Stimulated activated CD4-positive, alpha-beta T cell treated with anti-CD3 and anti-CD28 coated beads, Interleukin-2, amount 100 ng/mL, for 48 hours (primary cell): Measurements from ENCODE around the gene AGTRAP.
A peak's percentile ranks its signal among the peaks of the same experiment; 100 is the strongest.

ENCODE experiments used
- DNase-seq, 2 donors: peaks; one replicate each; pipeline ENCODE4 v3.0.0-alpha.2; 2020

The AGTRAP gene

DNA sequence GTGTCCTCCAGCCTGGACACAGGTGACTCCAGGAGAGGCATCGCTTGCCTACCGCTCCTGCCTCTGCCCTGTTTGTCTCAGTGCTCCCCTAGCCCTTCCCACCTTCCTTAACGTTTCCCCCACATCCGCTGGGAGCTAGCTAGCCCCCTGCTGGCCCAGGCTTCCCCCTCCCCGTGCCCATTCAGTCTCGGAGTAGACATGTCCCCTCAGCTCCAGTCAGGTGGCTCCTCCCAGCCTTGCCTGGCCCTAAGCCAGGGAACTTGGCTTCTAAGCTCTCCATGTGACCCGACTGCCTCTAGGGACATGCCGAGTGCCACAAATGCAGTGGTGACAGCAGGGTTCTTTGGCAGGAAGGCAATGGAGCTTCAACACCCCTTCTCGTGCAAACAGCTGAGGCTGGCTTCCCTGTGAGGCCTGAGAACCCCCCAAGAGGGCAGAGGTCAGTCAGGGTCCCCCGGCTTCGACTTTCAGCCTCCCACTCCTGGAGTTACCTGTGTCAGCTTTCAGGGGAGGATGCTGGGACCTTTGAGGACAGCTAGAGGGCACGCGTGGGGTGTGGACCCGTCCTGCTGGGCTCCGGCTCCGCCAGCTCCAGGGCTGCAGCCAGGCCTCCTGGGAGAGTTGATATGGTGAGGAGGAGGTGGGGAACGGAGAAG is 28.2 kb upstream of the AGTRAP start:
- DNase-seq, result no peak

DNA sequence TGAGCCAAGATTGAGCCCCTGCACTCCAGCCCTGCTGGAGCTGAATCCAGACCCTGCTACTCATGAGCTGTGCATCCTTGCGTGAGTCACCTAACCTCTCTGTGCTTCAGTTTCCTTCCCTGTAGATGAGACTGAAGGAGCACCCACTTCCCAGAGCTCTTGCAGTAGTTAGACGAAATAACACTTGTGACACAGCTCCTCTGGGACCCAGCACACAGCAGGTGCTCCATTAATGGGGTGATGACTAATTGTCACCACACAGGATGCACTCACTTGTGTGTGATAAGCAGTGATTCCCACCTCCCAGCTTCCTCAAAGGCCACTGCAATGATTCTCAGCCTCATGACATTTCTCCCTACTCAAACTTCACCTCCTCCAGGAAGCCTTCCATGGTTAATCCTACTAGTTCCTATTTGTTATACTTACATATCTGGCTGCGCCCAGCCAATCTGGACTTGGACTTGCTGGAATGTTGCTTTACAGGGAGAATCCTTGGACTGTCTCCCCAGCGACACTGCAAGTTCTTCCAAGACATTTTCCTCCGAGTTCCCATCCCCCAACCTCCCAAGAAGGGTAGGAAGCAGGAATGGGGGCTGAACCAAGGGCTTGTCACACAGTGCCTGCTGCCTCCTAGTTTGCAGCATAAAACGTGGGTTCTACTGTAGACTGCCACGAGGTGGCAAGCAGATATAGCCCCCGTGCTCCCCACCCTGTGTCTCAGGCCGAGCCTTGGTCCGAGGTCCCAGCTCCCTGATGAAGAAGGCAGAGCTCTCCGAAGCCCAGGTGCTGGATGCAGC is 27.2 kb upstream of the AGTRAP start:
- DNase-seq, result no peak

DNA sequence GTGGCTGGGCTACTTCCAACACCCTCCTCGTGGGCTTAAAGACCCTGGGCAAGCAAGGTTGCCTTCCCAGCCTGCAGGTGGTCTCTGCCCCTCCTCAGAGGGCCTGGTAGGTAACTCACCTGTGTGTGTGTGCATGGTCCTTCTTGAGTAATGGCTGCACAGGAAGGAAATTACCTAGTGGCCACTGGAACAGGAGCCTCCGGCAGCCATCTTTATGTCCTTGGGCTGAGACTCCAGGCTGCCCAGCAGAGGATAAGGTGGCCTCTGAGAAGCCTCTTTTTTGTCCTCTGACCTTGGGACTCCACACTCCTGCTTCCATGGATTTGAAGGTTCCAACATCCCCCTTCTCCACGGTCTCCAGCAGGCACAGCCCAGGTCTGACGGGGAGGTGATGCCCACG is 24.4 kb upstream of the AGTRAP start:
- DNase-seq, result no peak

DNA sequence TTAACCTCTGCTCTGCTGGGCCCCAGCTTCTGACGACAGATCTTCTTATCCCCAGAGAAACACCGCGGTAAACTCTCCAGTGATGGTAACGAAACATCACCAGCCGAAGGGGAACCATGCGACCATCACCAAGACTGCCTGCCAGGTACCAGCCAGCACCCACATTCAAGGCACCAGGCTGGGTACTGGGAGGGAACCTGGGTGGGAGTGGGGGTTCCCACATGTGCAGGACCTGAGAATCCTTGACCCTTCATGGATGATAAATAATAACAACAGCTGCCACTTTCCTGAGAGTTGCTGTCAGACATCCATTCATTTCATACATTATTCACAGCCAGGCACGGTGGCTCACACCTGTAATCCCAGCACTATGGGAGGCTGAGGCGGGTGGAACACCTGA is 23.7 kb upstream of the AGTRAP start:
- DNase-seq, result no peak

DNA sequence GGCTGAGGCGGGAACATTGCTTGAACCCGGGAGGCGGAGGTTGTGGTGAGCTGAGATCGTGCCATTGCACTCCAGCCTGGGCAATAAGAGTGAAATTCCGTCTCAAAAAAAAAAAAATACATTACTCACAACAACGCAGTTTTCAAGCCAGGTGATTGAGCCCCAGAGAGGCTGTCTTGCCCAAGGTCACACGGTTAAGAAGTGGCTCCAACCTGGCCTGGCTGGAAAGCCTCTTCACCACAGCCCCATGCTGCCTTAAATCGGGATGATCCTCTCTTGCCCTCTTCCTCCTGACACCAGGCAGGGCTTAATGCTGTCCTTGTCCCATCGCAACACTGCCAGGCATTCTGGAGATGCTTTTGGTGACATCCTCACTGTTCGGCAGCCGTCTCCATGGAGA is 22.8 kb upstream of the AGTRAP start:
- no peak for DNase-seq

DNA sequence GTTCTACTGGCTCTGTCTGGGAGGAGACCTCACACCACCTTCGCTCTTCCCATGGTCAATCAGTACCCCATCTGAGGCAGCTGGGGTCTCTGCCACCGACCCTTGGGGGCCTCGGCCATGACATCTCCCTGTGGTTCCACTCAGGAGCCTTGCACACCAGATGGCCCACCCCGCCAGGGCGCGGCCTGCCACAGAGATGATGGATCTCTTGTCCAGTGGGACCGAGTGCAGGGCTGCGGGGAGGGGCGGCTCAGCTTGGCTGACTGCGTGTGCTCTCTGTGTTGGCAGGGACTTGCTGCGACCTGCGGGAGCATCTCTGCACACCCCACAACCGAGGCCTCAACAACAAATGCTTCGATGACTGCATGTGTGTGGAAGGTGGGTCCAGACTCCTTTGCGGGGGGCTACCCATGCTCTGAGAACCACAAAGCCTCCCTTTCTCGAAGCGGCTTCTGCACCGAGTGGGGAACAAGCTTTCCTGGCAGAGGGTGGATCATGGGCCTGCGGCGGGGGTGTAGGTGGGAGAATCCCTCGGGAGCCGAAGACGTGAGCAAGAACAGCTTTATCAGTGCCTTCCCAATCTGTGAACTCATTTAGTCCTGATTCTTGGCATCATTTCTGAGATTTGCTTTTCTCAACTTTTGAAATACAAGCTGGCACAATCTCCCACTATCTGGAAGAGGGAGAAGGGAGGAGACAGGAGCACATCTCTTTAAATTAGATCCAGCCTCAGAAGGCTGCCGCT is 20.9 kb upstream of the AGTRAP start:
- no peak for DNase-seq

DNA sequence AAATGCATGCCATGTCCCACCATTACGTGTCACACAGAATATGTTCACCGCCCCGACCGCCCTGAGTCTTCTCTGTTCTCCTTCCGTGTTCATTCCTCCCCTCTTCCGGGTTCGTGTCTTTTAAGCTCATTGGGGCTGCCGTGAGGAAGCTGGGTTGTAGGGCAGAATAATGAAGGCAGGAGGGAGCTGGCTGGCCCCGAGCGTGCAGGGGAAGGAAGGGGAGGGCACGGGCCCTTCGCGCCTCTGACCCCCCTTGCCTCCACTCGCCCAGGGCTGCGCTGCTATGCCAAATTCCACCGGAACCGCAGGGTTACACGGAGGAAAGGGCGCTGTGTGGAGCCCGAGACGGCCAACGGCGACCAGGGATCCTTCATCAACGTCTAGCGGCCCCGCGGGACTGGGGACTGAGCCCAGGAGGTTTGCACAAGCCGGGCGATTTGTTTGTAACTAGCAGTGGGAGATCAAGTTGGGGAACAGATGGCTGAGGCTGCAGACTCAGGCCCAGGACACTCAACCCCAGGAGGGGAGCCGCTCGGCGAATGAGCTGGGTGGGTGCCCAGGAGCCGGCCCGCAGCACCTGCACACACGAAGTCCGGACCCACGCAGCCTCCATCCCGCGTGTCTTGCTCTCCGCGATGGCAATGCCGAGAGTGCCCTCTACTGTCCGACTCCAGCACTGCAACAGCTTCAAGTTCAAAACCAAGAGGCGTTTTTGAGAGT is 16.5 kb upstream of the AGTRAP start:
- peak; percentile 82 to 87 for DNase-seq

DNA sequence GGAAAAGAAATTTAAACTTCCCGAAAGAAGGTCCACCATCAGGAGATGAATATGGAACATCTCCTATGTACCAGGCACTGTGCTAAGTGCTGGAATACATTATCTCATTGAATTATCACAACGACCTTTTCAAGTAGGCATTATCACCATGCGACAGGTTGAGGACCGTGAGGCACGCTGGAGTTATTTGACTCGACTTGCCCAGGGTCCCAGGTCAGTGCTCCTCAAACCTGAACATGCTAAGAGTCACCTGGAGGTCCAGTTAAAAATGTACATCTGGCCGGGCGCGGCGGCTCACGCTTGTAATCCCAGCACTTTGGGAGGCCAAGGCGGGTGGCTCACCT is 15.9 kb upstream of the AGTRAP start:
- no peak for DNase-seq

DNA sequence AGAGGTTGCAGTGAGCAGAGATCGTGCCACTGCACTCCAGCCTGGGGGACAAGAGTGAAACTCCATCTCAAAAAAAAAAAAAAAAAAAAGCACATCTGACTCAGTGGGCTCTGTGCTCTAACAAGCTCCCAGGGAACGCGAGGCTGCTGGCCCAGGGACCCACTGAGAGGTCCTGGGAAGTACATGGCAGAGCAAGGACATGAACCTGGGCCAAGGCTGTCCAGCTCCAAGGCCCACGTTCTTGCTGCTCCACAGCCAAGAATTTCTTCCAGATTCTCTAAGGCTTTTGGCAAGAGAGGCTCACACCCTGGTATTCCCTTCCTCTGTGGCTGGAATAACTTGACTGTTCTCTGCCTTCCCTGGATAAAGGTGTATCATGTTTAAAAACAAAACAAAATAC is 15.4 kb upstream of the AGTRAP start:
- DNase-seq, result no peak

DNA sequence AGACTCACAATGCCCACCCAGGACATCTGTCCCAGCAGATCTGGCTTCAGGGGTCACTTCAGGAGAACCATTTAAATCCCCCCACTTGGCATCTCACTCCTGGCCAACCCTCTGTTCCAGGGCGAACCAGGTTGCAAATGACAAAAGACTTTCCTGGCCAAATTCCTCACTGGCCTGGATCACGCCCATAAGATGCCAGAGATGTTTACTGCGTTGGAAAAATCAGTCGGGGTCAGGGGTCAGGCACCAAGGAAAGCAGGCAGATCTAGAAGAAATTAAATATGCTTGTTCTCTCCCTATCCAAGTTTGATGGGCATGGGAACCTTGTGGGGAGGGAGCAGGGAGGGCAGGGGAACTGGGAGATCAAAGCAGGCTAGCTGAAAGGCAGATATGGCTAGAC is 14.6 kb upstream of the AGTRAP start:
- no peak for DNase-seq

DNA sequence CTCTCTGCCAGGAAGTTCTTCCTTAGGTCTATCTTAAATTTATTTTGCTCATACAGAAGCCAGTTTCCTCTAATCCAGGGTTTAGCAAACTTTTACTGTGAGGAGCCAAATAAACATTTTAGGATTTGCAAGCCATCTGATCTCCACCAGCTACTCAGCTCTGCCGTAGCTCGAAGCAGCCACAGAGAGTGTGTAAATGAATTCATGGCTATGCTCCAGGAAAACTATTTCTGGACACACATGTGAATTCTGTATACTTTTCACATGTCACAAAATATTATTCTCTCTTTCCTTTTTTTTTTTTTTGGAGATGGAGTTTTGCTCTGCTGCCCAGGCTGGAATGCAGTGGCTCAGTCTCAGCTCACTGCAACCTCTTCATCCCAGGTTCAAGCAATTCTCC is 13.4 kb upstream of the AGTRAP start:
- DNase-seq, result no peak

DNA sequence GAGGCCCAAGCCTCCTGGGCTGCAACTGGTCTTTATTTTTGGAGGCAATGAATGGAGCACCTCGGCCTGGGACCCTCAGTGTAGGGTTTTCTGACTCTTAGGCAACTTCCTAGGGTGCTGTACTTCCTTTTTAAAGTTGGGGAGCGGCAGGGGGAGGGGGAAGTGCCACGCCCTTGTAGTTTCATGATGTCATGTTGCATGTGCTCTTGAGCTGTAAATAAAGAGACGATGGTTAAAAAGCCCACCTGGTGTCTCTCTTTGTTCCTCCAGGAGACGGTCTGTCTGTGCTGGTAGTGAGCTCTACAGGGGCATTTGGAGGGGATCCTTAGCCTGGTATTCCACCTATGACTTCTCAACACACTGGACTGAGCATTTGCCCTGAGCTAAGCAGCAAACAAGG is 10.3 kb upstream of the AGTRAP start:
- no peak for DNase-seq

DNA sequence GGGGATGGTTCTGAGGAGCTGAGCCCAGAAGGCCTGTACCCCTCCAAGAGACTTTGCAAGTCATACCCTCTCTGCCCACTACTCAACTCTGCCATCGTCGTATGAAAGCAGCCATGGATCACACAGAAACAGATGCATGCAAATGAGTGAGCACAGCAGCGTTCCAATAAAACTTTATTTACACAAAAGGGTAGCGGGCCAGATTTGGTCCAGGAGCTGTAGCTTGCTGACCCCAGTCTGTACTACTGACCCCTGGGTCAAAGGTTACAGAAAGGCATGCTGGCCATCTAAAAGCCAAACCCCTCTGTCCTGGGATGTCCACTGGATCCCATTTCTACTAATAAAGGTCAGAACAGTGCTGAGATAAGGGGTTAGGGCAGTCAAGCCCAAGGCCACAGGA is 8.8 kb upstream of the AGTRAP start:
- DNase-seq, result no peak

DNA sequence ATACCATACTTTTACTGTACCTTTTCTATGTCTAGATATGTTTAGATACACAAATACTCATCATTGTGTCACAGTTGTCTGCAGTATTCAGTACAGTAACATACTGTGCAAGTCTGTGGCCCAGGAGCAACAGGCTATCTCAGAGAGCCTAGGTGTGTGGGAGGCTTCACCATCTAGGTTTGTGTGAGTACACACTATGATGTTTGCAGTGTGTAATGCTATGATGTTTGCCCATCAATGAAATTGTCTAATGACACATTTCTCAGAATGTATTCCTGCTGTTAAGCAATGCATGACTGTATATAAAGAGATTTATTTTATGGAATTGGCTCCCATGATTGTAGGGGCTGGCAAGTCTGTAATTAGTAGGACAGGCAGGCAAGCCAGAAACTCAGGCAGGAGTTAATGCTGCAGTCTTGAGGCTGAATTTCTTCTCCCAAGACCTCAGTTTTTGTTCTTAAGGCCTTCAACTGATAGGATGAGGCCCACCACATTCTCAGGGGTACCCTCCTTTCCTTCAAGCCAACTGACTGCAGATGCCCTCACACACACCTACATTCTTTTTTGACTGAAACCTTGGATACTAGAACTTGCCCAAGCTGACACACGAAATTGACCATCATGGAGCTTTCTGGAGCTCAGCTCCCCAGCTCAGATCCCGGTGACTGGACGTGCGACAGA is 7.7 kb upstream of the AGTRAP start:
- DNase-seq, result no peak

DNA sequence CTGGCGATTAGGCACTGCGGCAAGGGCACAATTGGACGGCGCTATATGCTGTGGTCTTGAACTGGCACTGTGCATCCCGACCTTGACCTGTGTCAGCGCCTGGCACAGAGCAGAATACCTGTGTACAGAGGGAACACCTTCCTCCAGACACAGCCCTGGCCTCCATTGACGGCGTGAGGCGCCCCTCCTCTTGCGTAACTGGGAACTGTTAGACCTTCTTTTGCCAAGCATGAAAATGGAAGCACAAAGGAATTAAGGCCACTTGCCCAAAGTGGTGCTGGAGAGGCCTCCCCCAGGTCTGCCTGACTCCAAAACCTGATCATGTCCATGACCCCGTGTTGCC is 6.8 kb upstream of the AGTRAP start:
- DNase-seq, result no peak

DNA sequence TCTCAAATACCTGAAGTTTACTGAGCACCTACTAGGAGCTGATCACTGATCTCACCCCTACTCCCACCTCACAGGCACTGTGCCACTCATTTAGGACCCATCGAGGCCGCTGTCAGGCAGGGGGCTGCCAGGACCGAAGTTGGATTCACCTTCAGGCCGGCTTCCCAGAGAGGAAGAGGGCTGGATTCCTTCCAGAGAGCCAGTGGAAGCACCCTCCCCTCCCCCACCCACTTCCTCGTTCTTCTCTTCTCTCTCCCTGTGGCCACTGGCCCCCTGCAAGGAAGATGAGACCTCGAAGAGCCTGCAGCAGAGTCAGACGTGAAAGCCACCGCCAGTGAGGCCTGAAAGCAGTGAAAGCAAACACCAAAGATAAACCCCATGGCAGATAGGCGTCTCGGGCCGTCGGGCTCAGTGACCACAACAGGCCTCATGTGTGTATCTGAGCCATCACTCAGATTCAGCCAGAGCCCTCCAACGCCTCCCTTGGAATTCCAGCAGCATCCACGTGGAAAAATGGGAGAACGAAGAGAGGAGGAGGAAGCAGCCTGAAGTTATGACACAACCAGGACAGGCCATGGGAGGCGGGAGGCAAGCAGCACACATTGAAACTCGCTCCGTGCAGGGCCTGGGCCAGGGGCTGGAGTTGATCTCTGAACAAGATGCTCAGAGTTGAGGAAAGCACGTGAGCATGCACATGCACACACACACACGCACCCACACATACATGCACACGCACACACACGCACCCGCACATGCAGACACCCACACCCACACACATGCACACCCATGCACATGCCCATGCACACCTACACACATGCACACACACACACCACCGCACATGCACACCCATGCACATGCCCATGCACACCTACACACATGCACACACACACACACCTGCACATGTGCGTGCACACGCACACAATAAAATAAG is 6.2 kb upstream of the AGTRAP start:
- no peak for DNase-seq

DNA sequence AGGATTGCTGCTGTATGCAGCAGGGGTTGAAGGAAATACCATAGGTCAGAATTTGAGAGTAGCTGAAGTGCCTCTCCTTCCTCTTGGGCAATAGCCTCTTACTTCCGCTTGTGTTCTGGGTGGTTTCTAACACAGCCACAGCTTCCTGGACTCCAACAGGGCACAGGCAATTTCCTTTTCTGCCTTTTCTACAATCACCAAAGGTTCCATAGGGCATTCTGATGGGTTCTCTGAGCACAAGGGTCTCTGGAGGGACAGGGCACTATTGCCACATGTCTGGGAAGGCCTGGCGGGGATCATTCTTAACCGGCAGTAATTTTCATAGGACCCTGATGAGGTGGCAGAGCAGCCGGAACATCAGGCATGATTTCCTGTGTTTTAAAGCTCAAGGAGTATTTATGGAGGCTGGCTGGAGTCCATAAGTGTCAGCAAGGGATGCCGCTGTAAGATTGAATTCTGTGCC is 5.5 kb upstream of the AGTRAP start:
- DNase-seq, result no peak

DNA sequence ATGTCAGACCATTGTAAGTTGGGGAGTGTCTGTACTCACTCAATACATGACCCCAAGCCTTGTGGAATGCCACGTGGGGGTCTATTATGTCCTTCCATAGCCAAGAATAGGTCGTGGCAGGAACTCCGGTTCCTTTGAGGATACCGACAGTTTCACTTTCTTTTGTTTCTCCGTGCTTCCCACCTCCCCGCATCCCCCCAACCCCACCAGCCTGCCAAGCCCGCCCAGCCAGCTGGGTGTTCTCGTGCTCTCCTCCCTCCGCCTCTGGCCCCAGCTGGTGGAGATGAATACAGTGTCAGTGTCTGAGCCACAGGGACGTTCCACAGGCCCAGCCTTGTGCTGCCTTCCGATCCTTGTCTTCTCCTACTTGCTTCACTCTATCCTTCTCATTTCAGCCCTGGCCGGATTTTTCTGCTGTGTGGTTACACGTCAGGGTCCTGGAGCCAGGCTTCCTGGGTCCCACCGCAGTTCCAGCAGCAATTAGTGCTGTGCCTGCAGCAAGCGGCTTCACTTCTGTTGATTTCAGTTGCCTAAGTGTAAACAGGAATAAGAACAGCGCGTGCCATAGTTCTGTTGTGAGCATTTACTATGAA is 4.1 kb upstream of the AGTRAP start:
- DNase-seq, result no peak

DNA sequence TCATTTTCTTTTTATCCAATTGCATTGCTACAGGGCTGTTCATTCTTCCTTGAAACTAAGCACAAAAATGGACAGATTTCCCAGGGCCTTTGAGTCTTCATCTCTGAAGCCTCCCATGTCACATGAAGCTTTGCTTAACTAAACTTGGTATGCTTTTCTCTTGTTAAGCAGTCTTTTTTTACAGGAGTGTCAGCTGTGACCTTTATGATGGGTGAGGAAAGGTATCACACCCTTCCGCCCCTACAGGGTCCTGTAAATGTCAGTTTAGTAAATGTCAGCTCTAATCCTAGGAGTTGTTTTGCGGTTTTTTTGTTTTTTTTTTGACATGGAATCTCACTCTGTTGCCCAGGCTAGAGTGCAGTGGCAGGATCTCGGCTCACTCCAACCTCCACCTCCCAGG is 2.6 kb upstream of the AGTRAP start:
- no peak for DNase-seq

DNA sequence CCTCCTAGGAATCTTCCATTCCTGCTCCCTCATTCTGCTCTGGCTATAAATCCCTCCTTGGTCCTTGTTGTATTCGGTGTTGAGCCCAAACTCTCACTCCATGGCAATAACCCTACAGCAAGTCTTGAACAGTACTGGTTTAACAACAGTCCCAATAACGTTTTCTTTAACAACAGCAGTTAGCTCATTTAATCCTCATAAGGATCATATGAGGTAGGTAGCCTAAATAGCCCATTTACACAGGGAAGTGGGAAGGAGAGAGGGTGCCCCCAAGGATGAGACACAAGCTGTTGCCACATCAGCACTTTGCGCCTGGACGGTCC is 444 bp upstream of the AGTRAP start:
- DNase-seq, result no peak
